SK-N-SH treated with all-trans-retinoic acid at 6 μM for 48 hours (cell line): Measurements from ENCODE around the gene PHYKPL.

ENCODE experiments used
- BACH2 ChIP-seq: fragments of 250-450 bp; sonication (Bioruptor Pico); IDR thresholded peaks from 2 replicates; pipeline ENCODE4 v1.9.0; 2021; ENCODE audit warnings: mild to moderate bottlenecking, borderline replicate concordance
- CSDC2 ChIP-seq: fragments of 250-450 bp; sonication (Bioruptor Pico); IDR thresholded peaks from 2 replicates; pipeline ENCODE4 v1.5.0; 2020; ENCODE audit warnings: mild to moderate bottlenecking, moderate library complexity
- CSRNP3 ChIP-seq: fragments of 250-450 bp; sonication (Bioruptor Pico); IDR thresholded peaks from 2 replicates; pipeline ENCODE4 v1.5.1; 2021; ENCODE audit warnings: mild to moderate bottlenecking, moderate library complexity
- ESRRG ChIP-seq: fragments of 250-450 bp; sonication (Bioruptor Pico); IDR thresholded peaks from 2 replicates; pipeline ENCODE4 v1.6.1; 2021; ENCODE audit warnings: mild to moderate bottlenecking
- OSR1 ChIP-seq: fragments of 250-450 bp; sonication (Bioruptor Pico); IDR thresholded peaks from 2 replicates; pipeline ENCODE4 v1.8.0; 2022; ENCODE audit warnings: moderate library complexity, mild to moderate bottlenecking, inconsistent platforms
- PATZ1 ChIP-seq: fragments of 250-450 bp; sonication (Bioruptor Pico); IDR thresholded peaks from 2 replicates; pipeline ENCODE4 v1.8.0; 2020; ENCODE audit warnings: mild to moderate bottlenecking, moderate library complexity, borderline replicate concordance
- POU6F1 ChIP-seq: fragments of 250-450 bp; sonication (Bioruptor Pico); IDR thresholded peaks from 2 replicates; pipeline ENCODE4 v1.8.0; 2021; ENCODE audit warnings: low read depth, mild to moderate bottlenecking, moderate library complexity, borderline replicate concordance
- RARB ChIP-seq: fragments of 250-450 bp; sonication (Bioruptor Pico); IDR thresholded peaks from 2 replicates; pipeline ENCODE4 v1.8.0; 2021; ENCODE audit warnings: mild to moderate bottlenecking, moderate library complexity
- ZC3H10 ChIP-seq: fragments of 250-450 bp; sonication (Bioruptor Pico); IDR thresholded peaks from 2 replicates; pipeline ENCODE4 v1.5.1; 2021; ENCODE audit warnings: mild to moderate bottlenecking, moderate library complexity

GRCh38 chr5:178240766-178241165, 8.2 kb upstream of the PHYKPL start:
- TF ChIP-seq CSDC2 (CRISPR knock-in tag) (no peak), OSR1 (CRISPR knock-in tag) (no peak), BACH2 (CRISPR knock-in tag) (no peak), POU6F1 (no peak), PATZ1 (CRISPR knock-in tag) (no peak), ZC3H10 (CRISPR knock-in tag) (no peak), CSRNP3 (CRISPR knock-in tag) (no peak), ESRRG (CRISPR knock-in tag) (no peak), RARB (no peak)
